ENCODE results near the gene LDLR.
"Not testable (repeated sequence)": the region's sequence is repeated elsewhere in the genome, so short reads cannot be mapped to it uniquely, and the experiment has no call there.

The LDLR gene

GRCh38 chr19:11073568-11073967 is 15.7 kb upstream of the LDLR start:
- DNase-seq = no peak

- not testable (repeated sequence) for DNase-seq
Measured at GRCh38 chr19:11076792-11077191, 12.5 kb upstream of the LDLR start.

- DNase-seq = no peak
Measured at GRCh38 chr19:11078893-11079292, 10.4 kb upstream of the LDLR start.

- DNase-seq = no peak
Measured at GRCh38 chr19:11079999-11080398, 9.3 kb upstream of the LDLR start.

- no peak for DNase-seq
Measured at GRCh38 chr19:11087870-11088505, 1.3 kb upstream of the LDLR start.

- no peak for DNase-seq
Measured at GRCh38 chr19:11088506-11089253, 583 bp upstream of the LDLR start.

- not testable (repeated sequence) for DNase-seq
Measured at GRCh38 chr19:11090014-11090263, 676 bp downstream of the LDLR start.

- DNase-seq = peak; percentile 92
Measured at GRCh38 chr19:11090264-11090996, 1.2 kb downstream of the LDLR start.

- no peak for DNase-seq
Measured at GRCh38 chr19:11090997-11091702, 1.9 kb downstream of the LDLR start.

- DNase-seq = no peak
Measured at GRCh38 chr19:11091703-11092153, 2.5 kb downstream of the LDLR start.

- DNase-seq = no peak
Measured at GRCh38 chr19:11092181-11092538, 2.9 kb downstream of the LDLR start.

- DNase-seq = no peak
Measured at GRCh38 chr19:11093689-11094238, 4.5 kb downstream of the LDLR start.

- no peak for DNase-seq
Measured at GRCh38 chr19:11094520-11094894, 5.2 kb downstream of the LDLR start.

- DNase-seq = peak; percentile 94
Measured at GRCh38 chr19:11096210-11096841, 7.1 kb downstream of the LDLR start.

- not testable (repeated sequence) for DNase-seq
Measured at GRCh38 chr19:11097367-11097766, 8.1 kb downstream of the LDLR start.

GRCh38 chr19:11098327-11098726 is 9.1 kb downstream of the LDLR start:
- no peak for DNase-seq

- DNase-seq = no peak
Measured at GRCh38 chr19:11098861-11099260, 9.6 kb downstream of the LDLR start.

GRCh38 chr19:11100049-11100448 is 10.8 kb downstream of the LDLR start:
- no peak for DNase-seq

GRCh38 chr19:11101057-11101456 is 11.8 kb downstream of the LDLR start:
- DNase-seq = no peak

- no peak for DNase-seq
Measured at GRCh38 chr19:11102944-11103343, 13.7 kb downstream of the LDLR start.

- DNase-seq = not testable (repeated sequence)
Measured at GRCh38 chr19:11103667-11104066, 14.4 kb downstream of the LDLR start.

GRCh38 chr19:11105014-11105636 is 15.9 kb downstream of the LDLR start:
- DNase-seq = no peak
